DOHH2 (cell line): Measurements from ENCODE around the gene UBE2L5.
A peak's percentile ranks its signal among the peaks of the same experiment; 100 is the strongest.

ENCODE experiments used
- H3F3A ChIP-seq: fragments of 200-600 bp; sonication (generic), shearing (Covaris generic); 2 replicates; pipeline ENCODE4 v1.6.0; 2016; ENCODE audit warnings: antibody characterized with exemption, mild to moderate bottlenecking; ENCODE audit not compliant: control insufficient read depth, insufficient read depth
- H3K27ac ChIP-seq: fragments of 200-600 bp; sonication (generic); 2 replicates; pipeline ENCODE4 v1.5.1; 2014; ENCODE audit warnings: low read depth, mild to moderate bottlenecking, low read length, moderate library complexity
- H3K27me3 ChIP-seq: fragments of 200-600 bp; sonication (generic); 2 replicates; pipeline ENCODE4 v1.6.1; 2014; ENCODE audit warnings: mild to moderate bottlenecking, low read length, mixed read lengths; ENCODE audit not compliant: control insufficient read depth
- H3K36me3 ChIP-seq: fragments of 200-600 bp; sonication (generic); 2 replicates; pipeline ENCODE4 v1.6.1; 2014; ENCODE audit warnings: mild to moderate bottlenecking, low read length, moderate library complexity, mixed read lengths; ENCODE audit not compliant: control insufficient read depth
- H3K4me1 ChIP-seq: fragments of 200-600 bp; sonication (generic); 2 replicates; pipeline ENCODE4 v1.6.1; 2014; ENCODE audit warnings: mild to moderate bottlenecking, low read length, mixed read lengths; ENCODE audit not compliant: control insufficient read depth
- H3K4me2 ChIP-seq: fragments of 200-600 bp; sonication (generic); 2 replicates; pipeline ENCODE4 v1.6.0; 2014; ENCODE audit warnings: mild to moderate bottlenecking, low read length, moderate library complexity
- H3K4me3 ChIP-seq: fragments of 200-600 bp; sonication (generic); 2 replicates; pipeline ENCODE4 v1.5.1; 2014; ENCODE audit warnings: mild to moderate bottlenecking, low read length, mixed read lengths
- H3K79me2 ChIP-seq: fragments of 200-600 bp; sonication (generic); 2 replicates; pipeline ENCODE4 v1.6.1; 2014; ENCODE audit warnings: mild to moderate bottlenecking, low read length, mixed read lengths; ENCODE audit not compliant: control insufficient read depth
- H3K9me2 ChIP-seq: fragments of 200-600 bp; sonication (generic); replicated peaks from 2 replicates; pipeline ENCODE4 v1.6.1; 2014; ENCODE audit warnings: mild to moderate bottlenecking, low read length, mixed read lengths; ENCODE audit not compliant: control insufficient read depth
- H3K9me3 ChIP-seq: fragments of 200-600 bp; sonication (generic); 2 replicates; pipeline ENCODE4 v1.6.1; 2014; ENCODE audit warnings: antibody characterized with exemption, low read length, mixed read lengths; ENCODE audit not compliant: control insufficient read depth, insufficient read depth
- H4K20me1 ChIP-seq: fragments of 200-600 bp; sonication (generic); 2 replicates; pipeline ENCODE4 v1.6.0; 2014; ENCODE audit warnings: low read depth, mild to moderate bottlenecking, antibody characterized with exemption, low read length, moderate library complexity; ENCODE audit not compliant: control insufficient read depth, insufficient read depth
- CTCF ChIP-seq: fragments of 200-600 bp; sonication (generic); IDR thresholded peaks from one replicate; pipeline ENCODE4 v1.5.1; 2014; ENCODE audit warnings: antibody characterized with exemption, mild to moderate bottlenecking, low read depth, low read length; ENCODE audit not compliant: poor library complexity, severe bottlenecking
- EZH2phosphoT487 ChIP-seq: fragments of 200-600 bp; sonication (generic); IDR thresholded peaks from 2 replicates; pipeline ENCODE4 v1.6.1; 2017; ENCODE audit warnings: borderline replicate concordance, mild to moderate bottlenecking, antibody characterized with exemption, low read length, moderate library complexity, mixed read lengths

Gene UBE2L5

GRCh38 chr13:30477346-30478195 is 55.3 kb downstream of the UBE2L5 start:
- Histone ChIP-seq H3K4me2 (peak overlapping the region; percentile 37; the same call in 1 of the 2 replicates), H3F3A (peaks cover 6% of the 10 kb centered on the region), H3K4me1 (peaks cover 19% of the 10 kb centered on the region), H3K4me3 (no peak overlapping the region), H3K9me3 (no peaks in the 10 kb centered on the region), H4K20me1 (no peaks in the 10 kb centered on the region), H3K36me3 (no peaks in the 10 kb centered on the region), H3K79me2 (no peaks in the 10 kb centered on the region), H3K27ac (no peak overlapping the region), H3K27me3 (no peaks in the 10 kb centered on the region), H3K9me2 (no peaks in the 10 kb centered on the region)
- TF ChIP-seq EZH2phosphoT487 (no peak), CTCF (no peak)
